ENCODE measurements around the gene TAPBPL. TPM values are rescaled to one million over a fixed set of nuclear protein-coding genes. Genes with fewer than 3 reads are reported as not detected.

The TAPBPL gene
- total and polyA plus RNA-seq, 2 of the 4 experiments (the other 2 are of a cell fraction): 3.4 to 12.1 TPM

DNA sequence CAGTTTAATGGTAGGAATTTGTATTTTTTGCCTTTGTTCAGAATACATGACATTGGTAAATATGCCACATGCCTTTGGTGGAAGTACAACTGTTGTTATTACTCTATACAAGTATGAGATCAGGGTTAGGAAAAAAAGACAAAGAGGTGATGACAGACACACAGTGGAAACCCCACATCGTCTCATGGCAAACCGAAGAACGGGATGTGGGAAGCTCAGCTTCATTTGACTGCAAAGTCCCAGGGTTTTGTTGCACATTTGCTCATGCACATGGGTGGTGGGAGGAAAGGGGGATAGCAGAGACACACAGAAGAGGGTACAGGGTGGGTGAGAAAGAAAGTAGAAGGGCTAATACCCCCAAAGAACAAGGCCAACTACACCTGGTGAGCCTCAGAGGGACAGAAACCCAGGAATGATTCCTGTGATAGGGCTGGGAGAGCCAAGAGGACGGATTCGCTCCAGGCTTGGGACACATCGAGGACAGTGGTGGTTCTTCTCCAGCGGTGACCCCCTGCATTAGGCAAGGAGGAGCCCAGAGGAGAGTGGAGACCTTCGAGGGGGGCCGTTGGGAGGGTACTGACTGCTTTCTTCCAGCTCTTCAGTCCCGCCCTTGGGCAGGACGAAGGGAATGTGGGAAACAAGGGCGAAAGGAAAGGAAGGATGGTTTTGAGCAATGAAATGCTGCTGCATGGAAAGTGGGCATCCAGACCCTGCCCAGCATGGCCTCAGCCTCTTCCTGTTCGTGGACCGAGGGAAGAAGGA lies 10.6 kb downstream of the TAPBPL start:
- H4K91ac ChIP-seq (ENCODE audit: insufficient read depth, low read depth, low read length): no peak overlapping the region
- intact Hi-C loops (cut with micrococcal nuclease): no loop called here
- CTCF ChIA-PET: no interaction called here
- no peak overlapping the region for H2AK5ac ChIP-seq (ENCODE audit: low read depth, low read length)
- H2BK15ac ChIP-seq (ENCODE audit: low read depth, low read length): no peak overlapping the region
- ATAC-seq (ENCODE audit: low read depth) (no peak), DNase-seq (no peak)
- no peak overlapping the region for H4K5ac ChIP-seq (ENCODE audit: low read depth, low read length)
- H3K14ac ChIP-seq (replicated peaks; ENCODE audit: low read depth, low read length): no peak overlapping the region
- no TSS peak for BruUV-seq (replicated peaks)
- TF ChIP-seq RCOR1 (IDR thresholded peaks at IDR 0.05; ENCODE audit: insufficient replicate concordance, low read length): no peak
- TF ChIP-seq BHLHE40 (IDR thresholded peaks at IDR 0.05; ENCODE audit: low read depth, low read length): no peak
- no peak for TF ChIP-seq MAZ (IDR thresholded peaks at IDR 0.05; ENCODE audit: borderline replicate concordance, low read depth, low read length)
- no peak for TF ChIP-seq MXI1 (IDR thresholded peaks at IDR 0.05; ENCODE audit: borderline replicate concordance, low read depth, low read length)
- no peak for TF ChIP-seq RFX5 (IDR thresholded peaks at IDR 0.05; ENCODE audit: low read depth, low read length)
- TF ChIP-seq, protein P1, sequence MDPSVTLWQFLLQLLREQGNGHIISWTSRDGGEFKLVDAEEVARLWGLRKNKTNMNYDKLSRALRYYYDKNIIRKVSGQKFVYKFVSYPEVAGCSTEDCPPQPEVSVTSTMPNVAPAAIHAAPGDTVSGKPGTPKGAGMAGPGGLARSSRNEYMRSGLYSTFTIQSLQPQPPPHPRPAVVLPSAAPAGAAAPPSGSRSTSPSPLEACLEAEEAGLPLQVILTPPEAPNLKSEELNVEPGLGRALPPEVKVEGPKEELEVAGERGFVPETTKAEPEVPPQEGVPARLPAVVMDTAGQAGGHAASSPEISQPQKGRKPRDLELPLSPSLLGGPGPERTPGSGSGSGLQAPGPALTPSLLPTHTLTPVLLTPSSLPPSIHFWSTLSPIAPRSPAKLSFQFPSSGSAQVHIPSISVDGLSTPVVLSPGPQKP (IDR thresholded peaks at IDR 0.05; ENCODE audit: borderline replicate concordance, low read depth, low read length): no peak
- no peak for TF ChIP-seq MAFK (IDR thresholded peaks at IDR 0.05; ENCODE audit: low read depth, low read length)
- no peak for TF ChIP-seq POLR2A (IDR thresholded peaks at IDR 0.05; ENCODE audit: low read depth, low read length)
- no peak for TF ChIP-seq FOS (IDR thresholded peaks at IDR 0.05; ENCODE audit: low read depth, low read length)
- TF ChIP-seq, protein P2, sequence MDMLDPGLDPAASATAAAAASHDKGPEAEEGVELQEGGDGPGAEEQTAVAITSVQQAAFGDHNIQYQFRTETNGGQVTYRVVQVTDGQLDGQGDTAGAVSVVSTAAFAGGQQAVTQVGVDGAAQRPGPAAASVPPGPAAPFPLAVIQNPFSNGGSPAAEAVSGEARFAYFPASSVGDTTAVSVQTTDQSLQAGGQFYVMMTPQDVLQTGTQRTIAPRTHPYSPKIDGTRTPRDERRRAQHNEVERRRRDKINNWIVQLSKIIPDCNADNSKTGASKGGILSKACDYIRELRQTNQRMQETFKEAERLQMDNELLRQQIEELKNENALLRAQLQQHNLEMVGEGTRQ (IDR thresholded peaks at IDR 0.05; ENCODE audit: low read depth, low read length): no peak
- no peak for TF ChIP-seq RAD21 (IDR thresholded peaks at IDR 0.05; ENCODE audit: low read length)
- no peak for TF ChIP-seq CEBPB (IDR thresholded peaks at IDR 0.05; ENCODE audit: low read depth, low read length)
- TF ChIP-seq NFE2L2 (IDR thresholded peaks at IDR 0.05; ENCODE audit: low read depth, low read length): no peak
- no peak for TF ChIP-seq CHD1 (IDR thresholded peaks at IDR 0.05; ENCODE audit: low read depth, low read length)
- no peak for TF ChIP-seq SMC3 (IDR thresholded peaks at IDR 0.05; ENCODE audit: low read depth, low read length)
- no peaks in the 10 kb centered on the region for H3K9me3 ChIP-seq (ENCODE audit: control insufficient read depth, insufficient read depth, low read length)
- no peak overlapping the region for H2BK120ac ChIP-seq (ENCODE audit: low read depth, low read length)
- H3K4me3 ChIP-seq (ENCODE audit: insufficient read depth, low read depth, low read length): no peak overlapping the region
- no peak overlapping the region for H2AFZ ChIP-seq (replicated peaks; ENCODE audit: low read length, poor library complexity)
- H3K4ac ChIP-seq (ENCODE audit: low read depth, low read length): no peak overlapping the region
- H4K20me1 ChIP-seq (ENCODE audit: insufficient read depth, low read length): peaks cover 5% of the 10 kb centered on the region; the same call in 1 of the 2 replicates
- in situ Hi-C loops (cut with MboI; ENCODE audit: low sequenced_read_pairs): loop anchor here (5.0 to 25.0 kb wide), 4 partner anchors 40 to 400 kb away; no protein-coding TSS in a partner anchor
- no peak overlapping the region for H3K56ac ChIP-seq (ENCODE audit: extremely low read depth, insufficient read depth, low read length)
- H3K79me1 ChIP-seq (ENCODE audit: low read depth in 1 of 2, low read length in 2 of 2): peaks cover 8 to 18% of the 10 kb centered on the region in 2 experiments; a peak in 3 of 4 replicates
- no peak overlapping the region for H3K9ac ChIP-seq (ENCODE audit: low read depth, low read length)
- no peak overlapping the region for H2AK9ac ChIP-seq (replicated peaks; ENCODE audit: low read depth, low read length, poor library complexity)
- 90% methylated on average over 9 of the region's 14 CpGs; no CpG with 5 or more reads in 1 of the 2 experiments for WGBS, 2 experiments (ENCODE audit: extremely low coverage in 2 of 2, insufficient read length in 1 of 2)
- no peak overlapping the region for H2BK5ac ChIP-seq (ENCODE audit: low read depth, low read length, poor library complexity, severe bottlenecking)
- no peak overlapping the region for H3K27ac ChIP-seq (ENCODE audit: insufficient read depth, low read length)
- H4K8ac ChIP-seq (ENCODE audit: low read depth in 2 of 2, low read length in 2 of 2): no peak overlapping the region
- POLR2A ChIA-PET (ENCODE audit: unreplicated experiment): no interaction called here
- dilution Hi-C loops (cut with HindIII; ENCODE audit: low sequenced_read_pairs, unreplicated experiment): no loop called here
- no peak overlapping the region for H2BK20ac ChIP-seq (ENCODE audit: low read depth, low read length)
- no peaks in the 10 kb centered on the region for H3K27me3 ChIP-seq (ENCODE audit: control insufficient read depth, insufficient read depth, low read length)
- H3K18ac ChIP-seq (ENCODE audit: low read depth, low read length): no peak overlapping the region
- no peaks in the 10 kb centered on the region for H3K4me1 ChIP-seq (ENCODE audit: control insufficient read depth, insufficient read depth, low read length)
- no peak overlapping the region for H3K23ac ChIP-seq (ENCODE audit: low read depth, low read length)
- peaks cover 62% of the 10 kb centered on the region for H3K36me3 ChIP-seq (ENCODE audit: control insufficient read depth, insufficient read depth, low read length)
- 0 out of 2 replicates have a peak, but pooled peaks cover 4% of the 10 kb centered on the region for H3K9me1 ChIP-seq (ENCODE audit: insufficient read depth, low read length)
- no peak overlapping the region for H3K4me2 ChIP-seq (ENCODE audit: low read depth, low read length)
